Measurements from ENCODE around the gene NRG2. TPM values are rescaled to one million over a fixed set of nuclear protein-coding genes. Genes with fewer than 3 reads are reported as not detected.

The NRG2 gene
- total and polyA plus RNA-seq, 2 of the 8 experiments (the other 6 are each of a cell fraction or from before 2014, with no cell fraction given) = 0.27 to 0.54 TPM

- Histone ChIP-seq H2BK5ac (ENCODE audit: low read depth, low read length) (no peak overlapping the region), H3K4me3 (ENCODE audit: extremely low read depth in 1 of 4, insufficient read depth in 2 of 4, low read depth in 3 of 4, low read length in 4 of 4) (no peak overlapping the region), H3K79me2 (ENCODE audit: control insufficient read depth in 1 of 2, insufficient read depth in 2 of 2, low read length in 2 of 2) (no peaks in the 10 kb centered on the region), H4K20me1 (replicated peaks in 1 of 2; ENCODE audit: control insufficient read depth in 1 of 2, insufficient read depth in 2 of 2, low read length in 2 of 2) (no peaks in the 10 kb centered on the region), H3K36me3 (ENCODE audit: control insufficient read depth in 2 of 4, insufficient read depth in 4 of 4, low read length in 3 of 4) (no peaks in the 10 kb centered on the region), H3K27me3 (replicated peaks in 1 of 4; ENCODE audit: control insufficient read depth in 3 of 4, extremely low read depth in 1 of 4, insufficient read depth in 3 of 4, low read length in 3 of 4) (peaks cover 2 to 21% (median 11%) of the 10 kb centered on the region in 4 experiments; a peak in 6 of 7 replicates), H2AFZ (ENCODE audit: low read length) (no peak overlapping the region), H2BK120ac (replicated peaks; ENCODE audit: low read depth, low read length) (no peak overlapping the region), H3K9ac (replicated peaks in 1 of 4; ENCODE audit: extremely low read depth in 1 of 4, low read depth in 3 of 4, low read length in 3 of 4) (no peak overlapping the region), H3K18ac (ENCODE audit: extremely low read depth, low read length) (no peak overlapping the region), H2BK15ac (ENCODE audit: low read length) (no peak overlapping the region), H3K23me2 (ENCODE audit: low read depth, low read length) (no peaks in the 10 kb centered on the region), H3K23ac (ENCODE audit: insufficient read length) (no peak overlapping the region), H4K8ac (ENCODE audit: extremely low read depth, insufficient read depth, low read length) (no peak overlapping the region), H2AK5ac (ENCODE audit: low read depth, low read length) (no peak overlapping the region), H3K79me1 (ENCODE audit: low read depth, low read length) (no peaks in the 10 kb centered on the region), H3K14ac (ENCODE audit: insufficient read length) (no peak overlapping the region), H3K27ac (ENCODE audit: low read depth, low read length) (no peak overlapping the region), H2BK12ac (ENCODE audit: low read depth, low read length) (no peak overlapping the region), H3K4ac (replicated peaks; ENCODE audit: insufficient read length, low read depth, low read length) (no peak overlapping the region), H3K4me2 (ENCODE audit: insufficient read depth in 1 of 2, low read depth in 2 of 2, low read length in 2 of 2) (no peak overlapping the region), H2BK20ac (ENCODE audit: low read length) (no peak overlapping the region), H3K9me3 (ENCODE audit: insufficient read depth in 2 of 2, low read depth in 1 of 2, low read length in 1 of 2) (no peaks in the 10 kb centered on the region), H4K91ac (replicated peaks; ENCODE audit: insufficient read length, low read length) (no peak overlapping the region), H4K5ac (ENCODE audit: insufficient read length, low read depth, low read length) (no peak overlapping the region), H3K56ac (replicated peaks; ENCODE audit: insufficient read length, low read depth, low read length) (no peak overlapping the region), H3K4me1 (replicated peaks in 1 of 4; ENCODE audit: control insufficient read depth in 3 of 4, insufficient read depth in 4 of 4, low read length in 3 of 4) (no peaks in the 10 kb centered on the region)
- CTCF ChIA-PET (ENCODE audit: partially characterized antibody) = interaction anchor here (0.6 to 7.3 kb wide), 7 partner anchors 10 to 1376 kb away, joined by 3 to 67 read pairs (median 4); no protein-coding TSS in a partner anchor
- FAIRE-seq = no peak
- POLR2A ChIA-PET (ENCODE audit: partially characterized antibody) = no interaction called here
- no peak for DNase-seq (ENCODE audit: low read depth in 1 of 2, low spot score in 2 of 2)
- WGBS, 2 experiments (ENCODE audit: extremely low coverage in 1 of 2, insufficient coverage in 1 of 2, insufficient read length in 1 of 2, insufficient replicate concordance in 2 of 2, low coverage in 1 of 2, low lambda C conversion rate in 2 of 2, missing lambda C conversion rate in 1 of 2) = 91% methylated on average over 5 of the region's 5 CpGs; no CpG with 5 or more reads in 1 of the 2 experiments
- no peak for TF ChIP-seq CTBP2 (IDR thresholded peaks at IDR 0.05; ENCODE audit: borderline replicate concordance, insufficient read depth, insufficient read length, low read length)
- no peak for TF ChIP-seq GABPA (IDR thresholded peaks at IDR 0.05; ENCODE audit: borderline replicate concordance, insufficient read depth, low read length)
- TF ChIP-seq JUN (IDR thresholded peaks at IDR 0.05; ENCODE audit: low read depth, low read length) = no peak
- no peak for TF ChIP-seq TBP (IDR thresholded peaks at IDR 0.05; ENCODE audit: low read depth, low read length)
- TF ChIP-seq BRCA1 (IDR thresholded peaks at IDR 0.05; ENCODE audit: low read depth, low read length) = no peak
- TF ChIP-seq ZNF274 (IDR thresholded peaks at IDR 0.05; ENCODE audit: borderline replicate concordance, extremely low read depth, low read length) = no peak
- TF ChIP-seq SUZ12 (IDR thresholded peaks at IDR 0.05; ENCODE audit: low read length) = no peak
- no peak for TF ChIP-seq CHD2 (IDR thresholded peaks at IDR 0.05; ENCODE audit: low read length)
- TF ChIP-seq BACH1 (IDR thresholded peaks at IDR 0.05; ENCODE audit: low read length) = no peak
- TF ChIP-seq SIRT6 (IDR thresholded peaks at IDR 0.05; ENCODE audit: low read length) = no peak
- no peak for TF ChIP-seq CBX8 (IDR thresholded peaks at IDR 0.05; ENCODE audit: borderline replicate concordance, low read depth, low read length)
Measured at GRCh38 chr5:139895046-139895445, 148.1 kb downstream of the NRG2 start.

Data from H1 (cell line).